B cell (primary cell): Measurements from ENCODE around the gene NAA40. TPM values are rescaled to one million over a fixed set of nuclear protein-coding genes. Genes with fewer than 3 reads are reported as not detected.

Experiments
- ATAC-seq: fragments of 200-7000 bp; cut with Tn5 transposase; one replicate; pipeline ENCODE4 v1.10.0; 2021; ENCODE audit warnings: low read depth, mild to moderate bottlenecking, moderate number of reproducible peaks, moderate library complexity
- CTCF ChIA-PET: fragments of 350-600 bp; sonication (Branson Sonifier 250); formaldehyde crosslinking; loops from one replicate; lab custom pipeline; 2021; ENCODE audit warnings: antibody characterized with exemption, inconsistent platforms; lab: Charles Lee
- POLR2A ChIA-PET: fragments of 350-600 bp; sonication (Branson Sonifier 250); formaldehyde crosslinking; loops from one replicate; lab custom pipeline; 2021; ENCODE audit warnings: antibody characterized with exemption; lab: Charles Lee
- DNase-seq: peaks from one replicate; pipeline ENCODE4 v3.0.0; 2013
- H2AFZ ChIP-seq: 2 replicates; pipeline ENCODE4 v1.6.1; 2012; ENCODE audit warnings: mild to moderate bottlenecking, low read depth, low read length; ENCODE audit not compliant: insufficient read depth, poor library complexity, severe bottlenecking
- H3K27ac ChIP-seq, 2 donors: 1 replicate in 1 of 2; 2 replicates in 1 of 2; pipeline ENCODE4 v1.5.1; 2012 to 2013; ENCODE audit warnings: low read length in 2 of 2, mild to moderate bottlenecking in 2 of 2, moderate library complexity in 1 of 2
- H3K27me3 ChIP-seq, 4 experiments: fragments of 200-600 bp in 1 of 4; sonication (generic) in 1 of 4; replicated peaks in 1 of 4; 1 replicate in 2 of 4; 2 replicates in 2 of 4; pipeline versions ENCODE4 v1.6.1 to v1.7.0; 2013 to 2016; ENCODE audit warnings: low read length in 3 of 4, mild to moderate bottlenecking in 2 of 4, mixed read lengths in 1 of 4, moderate library complexity in 1 of 4; ENCODE audit not compliant: insufficient read depth in 4 of 4, control insufficient read depth in 3 of 4; ENCODE audit errors: control extremely low read depth in 1 of 4
- H3K36me3 ChIP-seq, 2 experiments: replicated peaks in 1 of 2; 1 replicate in 1 of 2; 2 replicates in 1 of 2; pipeline versions ENCODE4 v1.6.1 to v1.7.1; 2013; ENCODE audit warnings: low read length in 1 of 2; ENCODE audit not compliant: insufficient read depth in 2 of 2, control insufficient read depth in 1 of 2; ENCODE audit errors: control extremely low read depth in 1 of 2, extremely low read depth in 1 of 2
- H3K4me1 ChIP-seq, 2 donors: fragments of 200-600 bp in 1 of 2; sonication (generic) in 1 of 2; 1 replicate in 1 of 2; 2 replicates in 1 of 2; pipeline versions ENCODE4 v1.5.1 to v1.6.1; 2013 to 2017; ENCODE audit warnings: low read length in 2 of 2; ENCODE audit not compliant: control insufficient read depth in 2 of 2, insufficient read depth in 2 of 2
- H3K4me2 ChIP-seq: replicated peaks from 2 replicates; pipeline ENCODE3; 2012; ENCODE audit warnings: mild to moderate bottlenecking, low read depth, low read length; ENCODE audit not compliant: poor library complexity, severe bottlenecking
- H3K4me3 ChIP-seq, 5 experiments: fragments of 200-600 bp in 1 of 5; sonication (generic) in 1 of 5; 1 replicate in 3 of 5; 2 replicates in 2 of 5; pipeline versions ENCODE4 v1.5.1 to v1.7.0; 2011 to 2016; ENCODE audit warnings: low read length in 4 of 5, mild to moderate bottlenecking in 4 of 5, low read depth in 2 of 5, control low read depth in 1 of 5, moderate library complexity in 1 of 5; ENCODE audit not compliant: insufficient read depth in 1 of 5; ENCODE audit errors: control extremely low read depth in 1 of 5, extremely low read depth in 1 of 5
- H3K79me2 ChIP-seq: fragments of 200-600 bp; sonication (generic); one replicate; pipeline ENCODE4 v1.6.0; 2016; ENCODE audit warnings: low read length; ENCODE audit not compliant: control insufficient read depth, insufficient read depth
- H3K9ac ChIP-seq: fragments of 200-600 bp; sonication (generic); 2 replicates; pipeline ENCODE4 v1.6.1; 2017; ENCODE audit warnings: mild to moderate bottlenecking, low read length, moderate library complexity
- H3K9me3 ChIP-seq, 3 donors: one replicate each; pipeline versions ENCODE4 v1.6.1 to v1.7.1; 2013; ENCODE audit warnings: low read length in 2 of 3; ENCODE audit not compliant: control insufficient read depth in 2 of 3, insufficient read depth in 1 of 3; ENCODE audit errors: control extremely low read depth in 1 of 3
- H4K20me1 ChIP-seq: 2 replicates; pipeline ENCODE4 v1.6.0; 2012; ENCODE audit warnings: mild to moderate bottlenecking, low read length; ENCODE audit not compliant: insufficient read depth, control insufficient read depth, poor library complexity, severe bottlenecking
- H3K27ac Mint-ChIP-seq: one replicate; pipeline ENCODE4 v1.8.0; 2021; ENCODE audit warnings: mixed read lengths
- H3K27me3 Mint-ChIP-seq: one replicate; pipeline ENCODE4 v1.8.0; 2021; ENCODE audit warnings: mixed read lengths
- H3K4me1 Mint-ChIP-seq: one replicate; pipeline ENCODE4 v1.8.0; 2021; ENCODE audit warnings: mixed read lengths
- H3K4me3 Mint-ChIP-seq: one replicate; pipeline ENCODE4 v1.8.0; 2021; ENCODE audit warnings: mixed read lengths
- H3K9me3 Mint-ChIP-seq: one replicate; pipeline ENCODE4 v1.8.0; 2022; ENCODE audit warnings: mixed read lengths; ENCODE audit not compliant: insufficient read depth
- EZH2 ChIP-seq: IDR thresholded peaks from 2 replicates; pipeline ENCODE4 v1.6.1; 2012; ENCODE audit warnings: borderline replicate concordance, low read depth, mild to moderate bottlenecking, moderate library complexity, low read length; ENCODE audit not compliant: insufficient read depth, poor library complexity, severe bottlenecking
- WGBS: methylation state at CpG from one replicate; pipeline ENCODE4 v1.1.5; 2013; ENCODE audit warnings: missing lambda C conversion rate; ENCODE audit not compliant: insufficient coverage; 5-methylcytosine and 5-hydroxymethylcytosine counted together
- intact Hi-C: fragments of 100-400 bp; cut with micrococcal nuclease; formaldehyde crosslinking; loops from one replicate; pipeline ENCODE4 v1.10.0; 2022
- polyA plus RNA-seq: library from polyadenylated mRNA; depleted of rRNA; stranded (reverse); fragments of >200 nt; gene quantifications from 2 replicates; pipeline ENCODE4 v1.2.3, GENCODE V29; 2012
- total RNA-seq, 2 donors: library from RNA; stranded (reverse); fragments of 120-200 nt in 1 of 2; gene quantifications; 1 replicate in 1 of 2; 2 replicates in 1 of 2; pipeline versions ENCODE4 v1.2.3 to v1.2.4, GENCODE V29; 2013 to 2022
- TF ChIP-seq, protein P1 (sequence below): fragments of 200-600 bp; IDR thresholded peaks from one replicate; pipeline ENCODE4 v1.8.0; 2022; ENCODE audit warnings: antibody characterized with exemption, mild to moderate bottlenecking

The NAA40 gene
- total and polyA plus RNA-seq, 2 donors (not counting 1 experiment from before 2014, with no cell fraction given), result 41.3 to 47.7 TPM

DNA sequence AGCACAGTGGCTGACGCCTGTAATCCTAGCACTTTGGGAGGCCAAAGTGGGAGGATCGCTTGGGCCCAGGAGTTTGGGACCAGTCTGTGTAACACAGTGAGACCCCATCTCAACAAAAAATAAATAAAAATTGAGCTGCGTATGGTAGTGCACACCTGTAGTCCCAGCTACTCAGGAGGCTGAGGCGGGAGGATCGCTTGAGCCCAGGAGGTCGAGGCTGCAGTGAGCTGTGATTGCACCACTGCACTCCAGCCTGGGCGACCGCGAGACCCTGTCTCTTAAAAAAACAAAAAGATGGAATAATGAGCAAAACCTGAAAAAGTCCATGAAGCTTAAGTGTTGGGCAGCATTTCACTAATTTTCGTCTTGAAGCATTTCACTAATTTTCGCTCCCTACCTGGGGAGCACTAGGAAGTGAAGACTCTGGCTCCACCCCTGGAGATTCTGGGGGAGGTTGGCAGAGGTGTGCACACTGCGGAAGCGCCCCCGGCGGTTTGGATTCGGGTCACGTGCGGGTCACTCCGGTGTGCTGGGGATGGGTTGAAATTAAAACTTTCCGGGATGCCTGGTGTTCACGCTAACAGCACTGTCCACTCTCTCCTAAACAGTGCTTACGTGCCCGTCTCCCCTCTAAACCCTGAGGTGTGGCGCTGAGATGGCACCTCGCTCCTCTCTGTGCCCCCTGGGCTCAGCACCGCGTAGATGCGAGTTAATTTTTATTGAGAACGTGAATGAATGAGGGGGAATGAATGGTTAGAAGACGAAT lies 906 bp upstream of the NAA40 start:
- Mint-ChIP-seq H3K27ac (peak overlapping the region; percentile 76), H3K4me3 (peak overlapping the region; percentile 88), H3K9me3 (no peaks in the 10 kb centered on the region), H3K27me3 (no peaks in the 10 kb centered on the region), H3K4me1 (peaks cover 30% of the 10 kb centered on the region)
- intact Hi-C loops, result loop anchor here (1.0 to 5.0 kb wide), 7 partner anchors 20 to 371 kb away; partner anchors contain the start of genes COX8A and ZFTA
- H3K4me1 ChIP-seq, result peaks cover 27 to 31% of the 10 kb centered on the region in 2 donors
- H3K4me3 ChIP-seq, result peak overlapping the region; percentile 65 to 86 (median 72)
- 24% methylated on average over 25 of the region's 30 CpGs for WGBS
- POLR2A ChIA-PET, result interaction anchor here (1.1 kb wide), 1 partner anchor 99 kb away, joined by 9 read pairs; the partner anchor contains the start of gene MARK2
- DNase-seq (no peak), ATAC-seq (peak; percentile 6)
- H3K9me3 ChIP-seq, result no peaks in the 10 kb centered on the region
- CTCF ChIA-PET, result interaction anchor here (0.8 to 2.5 kb wide), 6 partner anchors 17 to 102 kb away, joined by 3 to 10 read pairs (median 5); partner anchors contain the start of gene MARK2
- peak overlapping the region; percentile 33 to 62 for H3K27ac ChIP-seq
- H3K27me3 ChIP-seq, result no peaks in the 10 kb centered on the region
- H3K36me3 ChIP-seq, result no peaks in the 10 kb centered on the region
- H2AFZ ChIP-seq, result peak overlapping the region; percentile 91
- TF ChIP-seq, protein P1, sequence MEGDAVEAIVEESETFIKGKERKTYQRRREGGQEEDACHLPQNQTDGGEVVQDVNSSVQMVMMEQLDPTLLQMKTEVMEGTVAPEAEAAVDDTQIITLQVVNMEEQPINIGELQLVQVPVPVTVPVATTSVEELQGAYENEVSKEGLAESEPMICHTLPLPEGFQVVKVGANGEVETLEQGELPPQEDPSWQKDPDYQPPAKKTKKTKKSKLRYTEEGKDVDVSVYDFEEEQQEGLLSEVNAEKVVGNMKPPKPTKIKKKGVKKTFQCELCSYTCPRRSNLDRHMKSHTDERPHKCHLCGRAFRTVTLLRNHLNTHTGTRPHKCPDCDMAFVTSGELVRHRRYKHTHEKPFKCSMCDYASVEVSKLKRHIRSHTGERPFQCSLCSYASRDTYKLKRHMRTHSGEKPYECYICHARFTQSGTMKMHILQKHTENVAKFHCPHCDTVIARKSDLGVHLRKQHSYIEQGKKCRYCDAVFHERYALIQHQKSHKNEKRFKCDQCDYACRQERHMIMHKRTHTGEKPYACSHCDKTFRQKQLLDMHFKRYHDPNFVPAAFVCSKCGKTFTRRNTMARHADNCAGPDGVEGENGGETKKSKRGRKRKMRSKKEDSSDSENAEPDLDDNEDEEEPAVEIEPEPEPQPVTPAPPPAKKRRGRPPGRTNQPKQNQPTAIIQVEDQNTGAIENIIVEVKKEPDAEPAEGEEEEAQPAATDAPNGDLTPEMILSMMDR, result no peak
- TF ChIP-seq EZH2, result no peak
- peaks cover 1% of the 10 kb centered on the region for H4K20me1 ChIP-seq
- H3K9ac ChIP-seq, result peak overlapping the region; percentile 82
- peaks cover 25% of the 10 kb centered on the region for H3K79me2 ChIP-seq
- peak overlapping the region; percentile 97 for H3K4me2 ChIP-seq
